ENCODE results near the gene IQGAP2.

IQGAP2 gene

DNA sequence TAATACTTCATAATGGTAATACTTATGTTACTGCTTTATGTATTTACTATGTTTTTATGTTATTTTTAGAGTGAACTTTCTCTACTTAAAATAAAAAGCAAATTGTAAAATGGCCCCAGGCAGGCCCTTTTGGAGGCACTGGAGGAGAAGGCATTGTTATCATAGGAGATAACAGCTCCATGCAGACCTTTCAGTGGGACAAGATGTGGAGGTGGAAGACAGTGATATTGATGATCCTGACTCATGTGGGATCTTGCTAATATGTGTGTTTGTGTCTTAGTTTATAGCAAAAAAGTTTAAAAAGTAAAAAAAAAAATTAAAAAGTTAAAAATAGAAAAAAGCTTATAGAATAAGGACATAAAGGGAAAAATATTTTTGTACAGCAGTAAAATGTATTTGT is 74.5 kb downstream of the IQGAP2 start:
- Histone ChIP-seq H3K9me2 (replicated peaks; ENCODE audit: insufficient read depth, low read length) (no peaks in the 10 kb centered on the region), H3K9ac (ENCODE audit: low read length) (no peak overlapping the region), H3K4me2 (ENCODE audit: low read depth, low read length, poor library complexity, severe bottlenecking) (no peak overlapping the region), H2AFZ (ENCODE audit: low read depth, low read length, severe bottlenecking) (no peak overlapping the region), H3K36me3 (ENCODE audit: low read length) (no peaks in the 10 kb centered on the region), H3K4me3 (ENCODE audit: insufficient read depth, low read length, poor library complexity, severe bottlenecking) (no peak overlapping the region), H3K27ac (ENCODE audit: low read depth, low read length) (no peak overlapping the region), H3K27me3 (ENCODE audit: low read length) (no peaks in the 10 kb centered on the region), H3K9me3 (ENCODE audit: insufficient read depth, low read length) (no peaks in the 10 kb centered on the region), H3K79me2 (ENCODE audit: insufficient read depth, low read length) (no peaks in the 10 kb centered on the region), H4K20me1 (ENCODE audit: low read depth, low read length) (no peaks in the 10 kb centered on the region), H3F3A (ENCODE audit: insufficient read depth) (no peaks in the 10 kb centered on the region)
- no peak for TF ChIP-seq EZH2phosphoT487 (conservative IDR thresholded peaks at IDR 0.05; ENCODE audit: low read length)
- TF ChIP-seq, protein P1, sequence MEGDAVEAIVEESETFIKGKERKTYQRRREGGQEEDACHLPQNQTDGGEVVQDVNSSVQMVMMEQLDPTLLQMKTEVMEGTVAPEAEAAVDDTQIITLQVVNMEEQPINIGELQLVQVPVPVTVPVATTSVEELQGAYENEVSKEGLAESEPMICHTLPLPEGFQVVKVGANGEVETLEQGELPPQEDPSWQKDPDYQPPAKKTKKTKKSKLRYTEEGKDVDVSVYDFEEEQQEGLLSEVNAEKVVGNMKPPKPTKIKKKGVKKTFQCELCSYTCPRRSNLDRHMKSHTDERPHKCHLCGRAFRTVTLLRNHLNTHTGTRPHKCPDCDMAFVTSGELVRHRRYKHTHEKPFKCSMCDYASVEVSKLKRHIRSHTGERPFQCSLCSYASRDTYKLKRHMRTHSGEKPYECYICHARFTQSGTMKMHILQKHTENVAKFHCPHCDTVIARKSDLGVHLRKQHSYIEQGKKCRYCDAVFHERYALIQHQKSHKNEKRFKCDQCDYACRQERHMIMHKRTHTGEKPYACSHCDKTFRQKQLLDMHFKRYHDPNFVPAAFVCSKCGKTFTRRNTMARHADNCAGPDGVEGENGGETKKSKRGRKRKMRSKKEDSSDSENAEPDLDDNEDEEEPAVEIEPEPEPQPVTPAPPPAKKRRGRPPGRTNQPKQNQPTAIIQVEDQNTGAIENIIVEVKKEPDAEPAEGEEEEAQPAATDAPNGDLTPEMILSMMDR (IDR thresholded peaks at IDR 0.05; ENCODE audit: insufficient read depth, low read length, poor library complexity, severe bottlenecking), result no peak

DNA sequence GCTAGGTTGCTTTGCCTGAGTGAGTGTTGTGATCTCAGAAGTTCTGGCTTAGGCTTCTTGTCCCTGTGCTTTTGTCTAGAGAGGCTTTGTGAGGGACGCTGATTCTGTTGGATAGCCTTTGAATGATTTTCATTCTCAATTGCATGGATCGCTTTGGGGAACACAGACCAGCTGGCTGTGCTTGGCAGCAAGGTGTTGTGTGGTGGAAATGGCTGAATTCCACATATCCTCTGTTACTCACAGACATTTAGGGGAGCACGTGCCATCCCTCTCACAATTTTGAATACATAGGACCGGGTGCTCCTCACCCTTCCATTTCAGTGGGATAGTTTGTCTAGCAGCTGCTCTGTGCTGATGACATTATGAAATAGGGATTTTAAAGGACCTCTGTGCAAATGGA is 76.2 kb downstream of the IQGAP2 start:
- no peaks in the 10 kb centered on the region for H3K36me3 ChIP-seq (ENCODE audit: low read length)
- H3K27ac ChIP-seq (ENCODE audit: low read depth, low read length), result no peak overlapping the region
- H3K79me2 ChIP-seq (ENCODE audit: insufficient read depth, low read length), result no peaks in the 10 kb centered on the region
- H3F3A ChIP-seq (ENCODE audit: insufficient read depth), result no peaks in the 10 kb centered on the region
- H3K9ac ChIP-seq (ENCODE audit: low read length), result no peak overlapping the region
- no peak overlapping the region for H3K4me3 ChIP-seq (ENCODE audit: insufficient read depth, low read length, poor library complexity, severe bottlenecking)
- no peaks in the 10 kb centered on the region for H4K20me1 ChIP-seq (ENCODE audit: low read depth, low read length)
- no peak overlapping the region for H3K4me2 ChIP-seq (ENCODE audit: low read depth, low read length, poor library complexity, severe bottlenecking)
- H3K9me3 ChIP-seq (ENCODE audit: insufficient read depth, low read length), result no peaks in the 10 kb centered on the region
- no peak overlapping the region for H2AFZ ChIP-seq (ENCODE audit: low read depth, low read length, severe bottlenecking)
- H3K27me3 ChIP-seq (ENCODE audit: low read length), result no peaks in the 10 kb centered on the region
- no peak for TF ChIP-seq EZH2phosphoT487 (conservative IDR thresholded peaks at IDR 0.05; ENCODE audit: low read length)
- TF ChIP-seq, protein P1 (IDR thresholded peaks at IDR 0.05; ENCODE audit: insufficient read depth, low read length, poor library complexity, severe bottlenecking), result no peak
- H3K9me2 ChIP-seq (replicated peaks; ENCODE audit: insufficient read depth, low read length), result no peaks in the 10 kb centered on the region

DNA sequence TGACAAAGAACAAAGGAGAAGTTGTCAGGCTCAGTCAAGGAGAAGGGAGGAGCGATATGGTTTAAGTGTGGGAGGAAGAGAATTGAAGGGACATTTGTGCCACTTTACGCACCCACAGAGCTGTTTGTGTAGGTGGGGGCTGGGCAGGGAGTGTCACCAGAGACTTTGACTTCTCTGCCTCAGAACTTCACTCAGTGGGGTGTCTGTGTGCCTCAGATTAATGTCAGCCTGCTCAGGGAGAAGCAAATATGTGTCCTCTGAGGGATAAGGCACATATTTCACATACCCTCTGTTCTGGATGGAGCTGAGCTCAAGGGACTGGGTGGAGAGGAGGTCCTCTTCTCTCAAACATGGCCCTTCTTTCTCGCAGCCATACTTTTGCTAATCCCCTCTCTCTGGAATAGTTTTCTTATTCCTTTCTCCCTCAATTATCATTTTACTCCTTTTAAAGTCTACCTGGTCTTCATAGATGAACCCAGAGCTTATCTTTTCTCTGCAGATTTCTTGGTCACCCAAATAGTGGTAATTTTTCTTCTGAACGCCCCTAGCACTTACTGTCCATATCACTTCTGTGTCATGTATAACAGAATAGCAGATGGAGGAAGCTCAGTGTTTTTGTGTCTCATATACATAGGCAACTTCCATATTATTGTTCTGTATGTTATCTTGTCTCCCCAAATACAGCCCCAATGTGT is 77.0 kb downstream of the IQGAP2 start:
- Histone ChIP-seq H4K20me1 (ENCODE audit: low read depth, low read length) (no peaks in the 10 kb centered on the region), H3K27me3 (ENCODE audit: low read length) (no peaks in the 10 kb centered on the region), H3K4me3 (ENCODE audit: insufficient read depth, low read length, poor library complexity, severe bottlenecking) (no peak overlapping the region), H3K4me2 (ENCODE audit: low read depth, low read length, poor library complexity, severe bottlenecking) (no peak overlapping the region), H3F3A (ENCODE audit: insufficient read depth) (no peaks in the 10 kb centered on the region), H3K9ac (ENCODE audit: low read length) (no peak overlapping the region), H2AFZ (ENCODE audit: low read depth, low read length, severe bottlenecking) (no peak overlapping the region), H3K36me3 (ENCODE audit: low read length) (no peaks in the 10 kb centered on the region), H3K79me2 (ENCODE audit: insufficient read depth, low read length) (no peaks in the 10 kb centered on the region), H3K9me2 (replicated peaks; ENCODE audit: insufficient read depth, low read length) (no peaks in the 10 kb centered on the region), H3K9me3 (ENCODE audit: insufficient read depth, low read length) (no peaks in the 10 kb centered on the region), H3K27ac (ENCODE audit: low read depth, low read length) (no peak overlapping the region)
- no peak for TF ChIP-seq EZH2phosphoT487 (conservative IDR thresholded peaks at IDR 0.05; ENCODE audit: low read length)
- TF ChIP-seq, protein P1 (IDR thresholded peaks at IDR 0.05; ENCODE audit: insufficient read depth, low read length, poor library complexity, severe bottlenecking), result no peak

Data from SU-DHL-6 (cell line).